Endothelial cell of umbilical vein (primary cell): ENCODE results near the gene UGT1A5. TPM values are rescaled to one million over a fixed set of nuclear protein-coding genes. Genes with fewer than 3 reads are reported as not detected.

Experiments used
- BruUV-seq: library from RNA; stranded (reverse); fragments of 400-500 nt; replicated peaks from 2 replicates; lab custom pipeline; 2021; lab: Mats Ljungman, UMichigan
- CTCF ChIA-PET: fragments of 300-600, 350-600 bp; sonication (Branson Sonifier 250); formaldehyde crosslinking; loops from one replicate; lab custom pipeline; 2021; ENCODE audit warnings: antibody characterized with exemption, inconsistent platforms; lab: Charles Lee
- POLR2A ChIA-PET: fragments of 300-600, 350-600 bp; sonication (Branson Sonifier 250); formaldehyde crosslinking; loops from one replicate; lab custom pipeline; 2021; ENCODE audit warnings: antibody characterized with exemption, inconsistent platforms; lab: Charles Lee
- DNase-seq: peaks from one replicate; pipeline ENCODE4 v3.0.0-alpha.2; 2011; ENCODE audit warnings: low read depth, low spot score
- FAIRE-seq: peaks from 2 replicates; lab custom pipeline; 2011; peaks lifted over from hg19 to GRCh38; lab: Jason Lieb, UNC
- H2AFZ ChIP-seq: 2 replicates; pipeline ENCODE4 v1.6.0; 2012; ENCODE audit warnings: low read depth, low read length, control low read depth, inconsistent platforms
- H3K27ac ChIP-seq: 2 replicates; pipeline ENCODE4 v1.5.1; 2011; ENCODE audit warnings: low read depth, mild to moderate bottlenecking, control low read depth, low read length, moderate library complexity; ENCODE audit not compliant: insufficient read depth
- H3K27me3 ChIP-seq, 2 experiments: 2 replicates each; pipeline versions ENCODE4 v1.6.0 to v1.6.1; 2011; ENCODE audit warnings: low read length in 2 of 2, mixed read lengths in 1 of 2; ENCODE audit not compliant: control insufficient read depth in 2 of 2, insufficient read depth in 2 of 2
- H3K36me3 ChIP-seq, 2 experiments: 2 replicates in 1 of 2; 3 replicates in 1 of 2; pipeline ENCODE4 v1.5.1; 2011; ENCODE audit warnings: low read length in 2 of 2, mild to moderate bottlenecking in 1 of 2, moderate library complexity in 1 of 2; ENCODE audit not compliant: control insufficient read depth in 2 of 2, insufficient read depth in 2 of 2; ENCODE audit errors: extremely low read depth in 1 of 2
- H3K4me1 ChIP-seq: 3 replicates; pipeline ENCODE4 v1.5.1; 2011; ENCODE audit warnings: mild to moderate bottlenecking, low read length; ENCODE audit not compliant: control insufficient read depth, insufficient read depth; ENCODE audit errors: extremely low read depth
- H3K4me2 ChIP-seq: 2 replicates; pipeline ENCODE4 v1.6.1; 2011; ENCODE audit warnings: low read length, control low read depth, mixed read lengths; ENCODE audit not compliant: insufficient read depth
- H3K4me3 ChIP-seq, 3 experiments: fragments of 200-600 bp in 1 of 3; sonication (generic), shearing (Covaris generic) in 1 of 3; replicated peaks in 1 of 3; 2 replicates each; pipeline ENCODE4 v1.5.1; 2011 to 2016; ENCODE audit warnings: control low read depth in 3 of 3, low read length in 3 of 3, mild to moderate bottlenecking in 2 of 3, inconsistent platforms in 1 of 3, low read depth in 1 of 3, moderate library complexity in 1 of 3; ENCODE audit not compliant: insufficient read depth in 1 of 3
- H3K79me2 ChIP-seq: 2 replicates; pipeline ENCODE4 v1.6.0; 2012; ENCODE audit warnings: low read length, inconsistent platforms; ENCODE audit not compliant: control insufficient read depth, insufficient read depth
- H3K9ac ChIP-seq: replicated peaks from 2 replicates; pipeline ENCODE3; 2011; ENCODE audit warnings: low read length, control low read depth; ENCODE audit not compliant: insufficient read depth; ENCODE audit errors: extremely low read depth
- H3K9me1 ChIP-seq: replicated peaks from 3 replicates; pipeline ENCODE4 v1.6.0; 2011; ENCODE audit warnings: mild to moderate bottlenecking, low read length; ENCODE audit not compliant: control insufficient read depth, insufficient read depth; ENCODE audit errors: extremely low read depth
- H3K9me3 ChIP-seq: replicated peaks from 2 replicates; pipeline ENCODE4 v1.5.1; 2012; ENCODE audit warnings: low read length, inconsistent platforms; ENCODE audit not compliant: control insufficient read depth, insufficient read depth
- H4K20me1 ChIP-seq: replicated peaks from 2 replicates; pipeline ENCODE3; 2011; ENCODE audit warnings: mild to moderate bottlenecking, low read length; ENCODE audit not compliant: control insufficient read depth, insufficient read depth; ENCODE audit errors: extremely low read depth
- CTCF ChIP-seq, 2 donors: IDR thresholded peaks; 1 replicate in 1 of 2; 2 replicates in 1 of 2; pipeline ENCODE4 v1.5.1; 2011; ENCODE audit warnings: low read length in 2 of 2, mild to moderate bottlenecking in 2 of 2, moderate library complexity in 2 of 2, control low read depth in 1 of 2, inconsistent platforms in 1 of 2, low read depth in 1 of 2; ENCODE audit not compliant: insufficient read depth in 1 of 2; ENCODE audit errors: extremely low read depth in 1 of 2
- EZH2 ChIP-seq: IDR thresholded peaks from 2 replicates; pipeline ENCODE4 v1.6.1; 2012; ENCODE audit warnings: borderline replicate concordance, low read depth, mild to moderate bottlenecking, moderate library complexity, low read length, inconsistent platforms; ENCODE audit not compliant: severe bottlenecking
- FOS ChIP-seq: IDR thresholded peaks from 2 replicates; pipeline ENCODE4 v1.6.1; 2011; ENCODE audit warnings: mild to moderate bottlenecking, low read length, moderate library complexity, borderline replicate concordance; ENCODE audit not compliant: insufficient read depth
- GATA2 ChIP-seq: IDR thresholded peaks from 2 replicates; pipeline ENCODE4 v1.7.0; 2011; ENCODE audit warnings: low read depth, mild to moderate bottlenecking, moderate library complexity, mixed read lengths, low read length; ENCODE audit not compliant: insufficient read length, insufficient read depth
- JUN ChIP-seq: IDR thresholded peaks from 2 replicates; pipeline ENCODE4 v1.6.1; 2011; ENCODE audit warnings: borderline replicate concordance, low read depth; ENCODE audit not compliant: insufficient read length, insufficient read depth
- MAX ChIP-seq: IDR thresholded peaks from 2 replicates; pipeline ENCODE4 v1.6.1; 2011; ENCODE audit not compliant: insufficient read depth, insufficient read length
- MYC ChIP-seq: IDR thresholded peaks from one replicate; pipeline ENCODE4 v1.6.1; 2011; ENCODE audit warnings: mild to moderate bottlenecking, low read depth, low read length
- POLR2A ChIP-seq: IDR thresholded peaks from 2 replicates; pipeline ENCODE4 v1.6.1; 2012; ENCODE audit warnings: low read depth, mild to moderate bottlenecking, control low read depth, low read length
- POLR2AphosphoS5 ChIP-seq: IDR thresholded peaks from 2 replicates; pipeline ENCODE4 v1.6.1; 2012; ENCODE audit warnings: low read depth, mild to moderate bottlenecking, control low read depth, low read length, moderate library complexity; ENCODE audit not compliant: insufficient read depth
- dilution Hi-C: fragments of 300-500 bp; cut with MboI; formaldehyde crosslinking; loops from one replicate; pipeline ENCODE4 v1.15.0; 2019; ENCODE audit warnings: low sequenced_read_pairs; ENCODE audit not compliant: extremely low pct_ligation_motif_present
- intact Hi-C: fragments of 100-400 bp; cut with micrococcal nuclease; formaldehyde crosslinking; loops from one replicate; pipeline ENCODE4 v1.10.0; 2022
- polyA plus RNA-seq, 4 experiments: library from polyadenylated mRNA; depleted of rRNA in 3 of 4; stranded (reverse) in 3 of 4; unstranded in 1 of 4; fragments of >200 nt; gene quantifications; 2 replicates each; pipeline versions ENCODE4 v1.2.1 to v1.2.3, GENCODE V29; 2011 to 2012; ENCODE audit warnings: missing spikeins in 1 of 4
- total RNA-seq: library from RNA; stranded (reverse); gene quantifications from 2 replicates; pipeline ENCODE4 v1.2.3, GENCODE V29; 2021

UGT1A5 gene
- total and polyA plus RNA-seq, 2 donors (not counting 3 experiments of a cell fraction or from before 2014, with no cell fraction given), result not detected

DNA sequence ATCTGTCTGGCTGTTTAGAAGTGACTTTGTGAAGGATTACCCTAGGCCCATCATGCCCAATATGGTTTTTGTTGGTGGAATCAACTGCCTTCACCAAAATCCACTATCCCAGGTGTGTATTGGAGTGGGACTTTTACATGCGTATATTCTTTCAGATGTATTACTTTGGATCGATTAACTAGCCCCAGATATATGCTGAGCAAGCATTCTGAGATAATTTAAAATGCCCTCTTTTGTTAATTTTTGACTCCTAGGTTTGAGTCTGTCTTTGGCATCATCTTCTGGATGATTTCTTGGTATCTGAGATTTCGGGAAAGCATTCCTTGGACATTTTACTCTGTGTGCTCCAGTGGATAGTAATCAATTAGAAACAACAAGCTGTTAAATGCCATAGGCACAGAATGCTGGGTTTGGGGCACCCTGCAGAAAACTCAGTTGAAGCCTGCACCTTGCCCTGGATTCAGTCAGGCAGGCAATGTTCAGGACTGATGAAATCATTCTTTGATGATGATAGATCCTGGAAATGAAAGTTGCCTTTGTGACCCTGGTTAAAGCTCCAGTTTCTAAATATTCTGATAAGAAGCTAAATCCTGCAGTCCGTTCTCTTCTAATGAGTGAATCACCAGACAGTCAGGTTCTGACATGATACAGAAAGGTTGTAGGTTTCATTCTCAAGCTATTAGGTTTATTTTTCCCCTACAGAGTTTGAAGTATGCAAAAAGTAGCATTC, 48.5 kb downstream of the UGT1A5 start:
- no TSS peak for BruUV-seq
- no peaks in the 10 kb centered on the region for H3K4me1 ChIP-seq
- no peaks in the 10 kb centered on the region for H3K79me2 ChIP-seq
- H3K36me3 ChIP-seq, result no peaks in the 10 kb centered on the region
- CTCF ChIA-PET, result no interaction called here
- H3K4me2 ChIP-seq, result no peak overlapping the region
- FAIRE-seq (no peak), DNase-seq (no peak)
- no peaks in the 10 kb centered on the region for H4K20me1 ChIP-seq
- no peaks in the 10 kb centered on the region for H3K9me3 ChIP-seq
- no peak overlapping the region for H3K9ac ChIP-seq
- peaks cover 1 to 6% of the 10 kb centered on the region in 2 experiments for H3K27me3 ChIP-seq
- H3K27ac ChIP-seq, result no peak overlapping the region
- no peaks in the 10 kb centered on the region for H3K9me1 ChIP-seq
- dilution Hi-C loops (no loop called here), intact Hi-C loops (no loop called here)
- POLR2A ChIA-PET, result no interaction called here
- no peak overlapping the region for H2AFZ ChIP-seq
- TF ChIP-seq CTCF (IDR thresholded peaks at IDR 0.05; ENCODE audit: extremely low read depth in 1 of 2, insufficient read depth in 1 of 2, low read depth in 1 of 2, low read length in 2 of 2) (no peak), MYC (no peak), POLR2AphosphoS5 (no peak), GATA2 (no peak)
- H3K4me3 ChIP-seq, result no peak overlapping the region

- DNase-seq (no peak), FAIRE-seq (no peak)
- Histone ChIP-seq H3K9me1 (no peaks in the 10 kb centered on the region), H3K4me2 (no peak overlapping the region), H3K4me3 (no peak overlapping the region), H3K36me3 (no peaks in the 10 kb centered on the region), H3K4me1 (no peaks in the 10 kb centered on the region), H2AFZ (no peak overlapping the region), H4K20me1 (no peaks in the 10 kb centered on the region), H3K27ac (no peak overlapping the region), H3K27me3 (peaks cover 1 to 6% of the 10 kb centered on the region in 2 experiments), H3K79me2 (no peaks in the 10 kb centered on the region), H3K9me3 (no peaks in the 10 kb centered on the region), H3K9ac (no peak overlapping the region)
- dilution Hi-C loops, result no loop called here
- no peak for TF ChIP-seq MAX
- TF ChIP-seq EZH2, result no peak
- TF ChIP-seq MYC, result no peak
- no peak for TF ChIP-seq JUN
- TF ChIP-seq FOS, result no peak
- TF ChIP-seq GATA2, result no peak
- no peak for TF ChIP-seq CTCF (IDR thresholded peaks at IDR 0.05; ENCODE audit: extremely low read depth in 1 of 2, insufficient read depth in 1 of 2, low read depth in 1 of 2, low read length in 2 of 2)
- no peak for TF ChIP-seq POLR2AphosphoS5
- TF ChIP-seq POLR2A, result no peak
- intact Hi-C loops, result no loop called here
- ChIA-PET CTCF (interaction anchor here (1.6 kb wide), 1 partner anchor 25 kb away, joined by 3 read pairs; no protein-coding TSS in a partner anchor), POLR2A (no interaction called here)
- BruUV-seq, result no TSS peak
These were observed 51.6 kb downstream of the UGT1A5 start for GRCh38 chr2:233764264-233764663.
